Vagina (tissue), 2 donors: Measurements from ENCODE around the gene PRRC2B. TPM values are rescaled to one million over a fixed set of nuclear protein-coding genes. Genes with fewer than 3 reads are reported as not detected.

ENCODE experiments used
- DNase-seq, 2 donors: peaks; one replicate each; pipeline ENCODE4 v3.0.0-alpha.2; 2017; ENCODE audit errors: extremely low spot score in 2 of 2
- H3K27ac ChIP-seq: fragments of 200-600 bp; sonication (generic); one replicate; pipeline ENCODE4 v1.5.1; 2019
- H3K27me3 ChIP-seq: fragments of 200-600 bp; sonication (generic); one replicate; pipeline ENCODE4 v1.5.1; 2019
- H3K36me3 ChIP-seq, 2 donors: fragments of 200-600 bp; sonication (generic); one replicate each; pipeline ENCODE4 v1.5.1; 2017 to 2019
- H3K4me1 ChIP-seq: fragments of 200-600 bp; sonication (generic); one replicate; pipeline ENCODE4 v1.5.1; 2019
- H3K4me3 ChIP-seq, 2 donors: fragments of 200-600 bp; sonication (generic); 1 replicate in 1 of 2; 2 replicates in 1 of 2; pipeline ENCODE4 v1.5.1; 2016 to 2019
- H3K9me3 ChIP-seq: fragments of 200-600 bp; sonication (generic); one replicate; pipeline ENCODE4 v1.5.1; 2019
- POLR2A ChIP-seq, 2 donors: fragments of 450-650 bp; IDR thresholded peaks; one replicate each; pipeline ENCODE4 v1.6.1; 2017; ENCODE audit warnings: antibody characterized with exemption in 2 of 2, mild to moderate bottlenecking in 2 of 2, moderate library complexity in 2 of 2
- POLR2AphosphoS5 ChIP-seq, 2 donors: sonication (generic); formaldehyde crosslinking; IDR thresholded peaks; one replicate each; pipeline ENCODE4 v1.9.0; 2017; ENCODE audit warnings: antibody characterized with exemption in 2 of 2, mild to moderate bottlenecking in 2 of 2, low read depth in 1 of 2; ENCODE audit not compliant: insufficient read depth in 1 of 2
- intact Hi-C: fragments of 100-400 bp; cut with DNase I; formaldehyde crosslinking; loops from one replicate; pipeline ENCODE4 v1.15.1; 2023
- total RNA-seq: library from RNA; depleted of rRNA; stranded (reverse); fragments of >200 nt; gene quantifications from one replicate; pipeline ENCODE4 v1.2.3, GENCODE V29; 2016
- TF ChIP-seq, protein P1 (sequence below), 3 experiments: fragments of 450-650 bp in 2 of 3; fragments of 200-600 bp in 1 of 3; sonication (generic) in 1 of 3; IDR thresholded peaks; one replicate each; pipeline ENCODE4 v1.5.1; 2017 to 2019; ENCODE audit warnings: antibody characterized with exemption in 3 of 3, mild to moderate bottlenecking in 2 of 3, moderate library complexity in 2 of 3

Gene PRRC2B
- total RNA-seq, 1 donor from 2014 or later: 116 TPM

GRCh38 chr9:131518553-131518952 is 124.7 kb downstream of the PRRC2B start:
- H3K27ac ChIP-seq: no peak overlapping the region
- peaks cover 0 to 77% of the 10 kb centered on the region in 2 donors for H3K36me3 ChIP-seq
- intact Hi-C loops: no loop called here
- H3K4me3 ChIP-seq: no peak overlapping the region
- H3K27me3 ChIP-seq: no peaks in the 10 kb centered on the region
- DNase-seq: no peak
- no peaks in the 10 kb centered on the region for H3K4me1 ChIP-seq
- TF ChIP-seq, protein P1, sequence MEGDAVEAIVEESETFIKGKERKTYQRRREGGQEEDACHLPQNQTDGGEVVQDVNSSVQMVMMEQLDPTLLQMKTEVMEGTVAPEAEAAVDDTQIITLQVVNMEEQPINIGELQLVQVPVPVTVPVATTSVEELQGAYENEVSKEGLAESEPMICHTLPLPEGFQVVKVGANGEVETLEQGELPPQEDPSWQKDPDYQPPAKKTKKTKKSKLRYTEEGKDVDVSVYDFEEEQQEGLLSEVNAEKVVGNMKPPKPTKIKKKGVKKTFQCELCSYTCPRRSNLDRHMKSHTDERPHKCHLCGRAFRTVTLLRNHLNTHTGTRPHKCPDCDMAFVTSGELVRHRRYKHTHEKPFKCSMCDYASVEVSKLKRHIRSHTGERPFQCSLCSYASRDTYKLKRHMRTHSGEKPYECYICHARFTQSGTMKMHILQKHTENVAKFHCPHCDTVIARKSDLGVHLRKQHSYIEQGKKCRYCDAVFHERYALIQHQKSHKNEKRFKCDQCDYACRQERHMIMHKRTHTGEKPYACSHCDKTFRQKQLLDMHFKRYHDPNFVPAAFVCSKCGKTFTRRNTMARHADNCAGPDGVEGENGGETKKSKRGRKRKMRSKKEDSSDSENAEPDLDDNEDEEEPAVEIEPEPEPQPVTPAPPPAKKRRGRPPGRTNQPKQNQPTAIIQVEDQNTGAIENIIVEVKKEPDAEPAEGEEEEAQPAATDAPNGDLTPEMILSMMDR (IDR thresholded peaks at IDR 0.05): no peak
- TF ChIP-seq POLR2A (IDR thresholded peaks at IDR 0.05): no peak
- TF ChIP-seq POLR2AphosphoS5 (IDR thresholded peaks at IDR 0.05; ENCODE audit: insufficient read depth in 1 of 2, low read depth in 1 of 2): no peak
- no peaks in the 10 kb centered on the region for H3K9me3 ChIP-seq

DNA sequence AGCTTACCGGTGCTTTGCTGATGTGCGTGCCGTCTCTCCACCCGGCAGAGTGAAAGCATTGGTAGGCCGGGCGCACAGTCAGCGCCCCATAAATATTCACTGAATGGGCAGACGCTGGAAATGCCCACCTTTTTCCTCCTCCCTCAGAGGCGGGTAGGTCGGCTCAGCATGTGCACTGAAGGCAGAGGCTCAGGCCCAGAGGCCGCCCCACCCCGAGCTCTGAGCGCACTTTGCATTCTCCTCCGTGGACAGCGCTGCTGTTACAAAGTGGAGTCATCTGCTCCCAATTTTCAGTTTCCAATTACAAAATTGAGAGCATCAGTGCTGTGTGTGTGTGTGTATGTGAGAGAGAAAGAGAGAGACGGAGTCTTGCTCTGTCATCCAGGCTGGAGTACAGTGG is 126.6 kb downstream of the PRRC2B start:
- peaks cover 0 to 78% of the 10 kb centered on the region in 2 donors for H3K36me3 ChIP-seq
- no peaks in the 10 kb centered on the region for H3K27me3 ChIP-seq
- no peaks in the 10 kb centered on the region for H3K9me3 ChIP-seq
- no peak for DNase-seq
- intact Hi-C loops: no loop called here
- no peak overlapping the region for H3K4me3 ChIP-seq
- H3K27ac ChIP-seq: no peak overlapping the region
- TF ChIP-seq POLR2A (IDR thresholded peaks at IDR 0.05): no peak
- TF ChIP-seq POLR2AphosphoS5 (IDR thresholded peaks at IDR 0.05; ENCODE audit: insufficient read depth in 1 of 2, low read depth in 1 of 2): no peak
- TF ChIP-seq, protein P1 (IDR thresholded peaks at IDR 0.05): no peak
- H3K4me1 ChIP-seq: no peaks in the 10 kb centered on the region

GRCh38 chr9:131521203-131521602 is 127.3 kb downstream of the PRRC2B start:
- no peak overlapping the region for H3K27ac ChIP-seq
- no peak overlapping the region for H3K4me3 ChIP-seq
- H3K4me1 ChIP-seq: no peaks in the 10 kb centered on the region
- H3K9me3 ChIP-seq: no peaks in the 10 kb centered on the region
- H3K36me3 ChIP-seq: peaks cover 0 to 79% of the 10 kb centered on the region in 2 donors
- intact Hi-C loops: no loop called here
- TF ChIP-seq POLR2A (IDR thresholded peaks at IDR 0.05) (no peak), POLR2AphosphoS5 (IDR thresholded peaks at IDR 0.05; ENCODE audit: insufficient read depth in 1 of 2, low read depth in 1 of 2) (no peak)
- TF ChIP-seq, protein P1 (IDR thresholded peaks at IDR 0.05): no peak
- H3K27me3 ChIP-seq: no peaks in the 10 kb centered on the region
- no peak for DNase-seq

GRCh38 chr9:131521822-131522221 is 127.9 kb downstream of the PRRC2B start:
- no peaks in the 10 kb centered on the region for H3K9me3 ChIP-seq
- TF ChIP-seq, protein P1 (IDR thresholded peaks at IDR 0.05): no peak
- no peaks in the 10 kb centered on the region for H3K4me1 ChIP-seq
- H3K36me3 ChIP-seq: peaks cover 0 to 79% of the 10 kb centered on the region in 2 donors
- no peaks in the 10 kb centered on the region for H3K27me3 ChIP-seq
- no peak overlapping the region for H3K4me3 ChIP-seq
- intact Hi-C loops: no loop called here
- no peak for DNase-seq
- no peak overlapping the region for H3K27ac ChIP-seq

- H3K9me3 ChIP-seq: no peaks in the 10 kb centered on the region
- H3K36me3 ChIP-seq: peaks cover 0 to 82% of the 10 kb centered on the region in 2 donors
- no peak for DNase-seq
- no peaks in the 10 kb centered on the region for H3K27me3 ChIP-seq
- H3K4me3 ChIP-seq: no peak overlapping the region
- intact Hi-C loops: no loop called here
- TF ChIP-seq POLR2AphosphoS5 (IDR thresholded peaks at IDR 0.05; ENCODE audit: insufficient read depth in 1 of 2, low read depth in 1 of 2): no peak
- TF ChIP-seq, protein P1 (IDR thresholded peaks at IDR 0.05): no peak
- TF ChIP-seq POLR2A (IDR thresholded peaks at IDR 0.05): no peak
- no peaks in the 10 kb centered on the region for H3K4me1 ChIP-seq
- H3K27ac ChIP-seq: no peak overlapping the region
These were observed 128.6 kb downstream of the PRRC2B start for GRCh38 chr9:131522257-131523085.
